GM12865 (cell line): ENCODE results near the gene THRB.

Experiments
- DNase-seq: peaks from one replicate; pipeline ENCODE4 v3.0.0; 2010; ENCODE audit warnings: low read depth
- H3K4me3 ChIP-seq: 2 replicates; pipeline ENCODE4 v1.5.1; 2011; ENCODE audit warnings: mild to moderate bottlenecking, low read depth, low read length, control low read depth
- CTCF ChIP-seq: IDR thresholded peaks from 2 replicates; pipeline ENCODE4 v1.5.1; 2011; ENCODE audit warnings: low read length, control low read depth, low read depth, inconsistent platforms; ENCODE audit not compliant: insufficient read depth; ENCODE audit errors: missing control alignments

The THRB gene

GRCh38 chr3:24177201-24177600, 317.4 kb downstream of the THRB start:
- DNase-seq = no peak
- no peak for TF ChIP-seq CTCF
- H3K4me3 ChIP-seq = no peak overlapping the region

GRCh38 chr3:24174614-24175013, 320.0 kb downstream of the THRB start:
- DNase-seq = no peak
- no peak overlapping the region for H3K4me3 ChIP-seq
- TF ChIP-seq CTCF = no peak

- TF ChIP-seq CTCF = no peak
- no peak for DNase-seq
- H3K4me3 ChIP-seq = no peak overlapping the region
Observed at GRCh38 chr3:24168977-24169376, 325.7 kb downstream of the THRB start.

- TF ChIP-seq CTCF = no peak
- H3K4me3 ChIP-seq = no peak overlapping the region
- no peak for DNase-seq
Observed at GRCh38 chr3:24167429-24167828, 327.2 kb downstream of the THRB start.

- TF ChIP-seq CTCF = no peak
- DNase-seq = no peak
- no peak overlapping the region for H3K4me3 ChIP-seq
Observed at GRCh38 chr3:24166515-24166914, 328.1 kb downstream of the THRB start.

- DNase-seq = no peak
- no peak for TF ChIP-seq CTCF
- H3K4me3 ChIP-seq = no peak overlapping the region
Observed at GRCh38 chr3:24165603-24165982, 329.1 kb downstream of the THRB start.

- no peak for DNase-seq
- no peak for TF ChIP-seq CTCF
- no peak overlapping the region for H3K4me3 ChIP-seq
Observed at GRCh38 chr3:24164967-24165602, 329.6 kb downstream of the THRB start.
